Measurements from ENCODE around the gene EDAR.

GRCh38 chr2:108868911-108869310, 120.1 kb downstream of the EDAR start:
- TF ChIP-seq, protein P1, sequence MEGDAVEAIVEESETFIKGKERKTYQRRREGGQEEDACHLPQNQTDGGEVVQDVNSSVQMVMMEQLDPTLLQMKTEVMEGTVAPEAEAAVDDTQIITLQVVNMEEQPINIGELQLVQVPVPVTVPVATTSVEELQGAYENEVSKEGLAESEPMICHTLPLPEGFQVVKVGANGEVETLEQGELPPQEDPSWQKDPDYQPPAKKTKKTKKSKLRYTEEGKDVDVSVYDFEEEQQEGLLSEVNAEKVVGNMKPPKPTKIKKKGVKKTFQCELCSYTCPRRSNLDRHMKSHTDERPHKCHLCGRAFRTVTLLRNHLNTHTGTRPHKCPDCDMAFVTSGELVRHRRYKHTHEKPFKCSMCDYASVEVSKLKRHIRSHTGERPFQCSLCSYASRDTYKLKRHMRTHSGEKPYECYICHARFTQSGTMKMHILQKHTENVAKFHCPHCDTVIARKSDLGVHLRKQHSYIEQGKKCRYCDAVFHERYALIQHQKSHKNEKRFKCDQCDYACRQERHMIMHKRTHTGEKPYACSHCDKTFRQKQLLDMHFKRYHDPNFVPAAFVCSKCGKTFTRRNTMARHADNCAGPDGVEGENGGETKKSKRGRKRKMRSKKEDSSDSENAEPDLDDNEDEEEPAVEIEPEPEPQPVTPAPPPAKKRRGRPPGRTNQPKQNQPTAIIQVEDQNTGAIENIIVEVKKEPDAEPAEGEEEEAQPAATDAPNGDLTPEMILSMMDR (IDR thresholded peaks at IDR 0.05 in 4 of 5, conservative IDR thresholded peaks at IDR 0.05 in 1 of 5): no peak
- TF ChIP-seq POLR2A (IDR thresholded peaks at IDR 0.05): no peak

All from gastrocnemius medialis (tissue), 4 donors.